Stimulated activated CD4-positive, alpha-beta T cell treated with anti-CD3 and anti-CD28 coated beads, Interleukin-1b, Interleukin-23, amount 100 ng/mL, for 1 hour (primary cell): ENCODE results near the gene M1AP.
"Not testable (repeated sequence)": the region's sequence is repeated elsewhere in the genome, so short reads cannot be mapped to it uniquely, and the experiment has no call there.

Source experiments
- DNase-seq, 2 donors: peaks; one replicate each; pipeline ENCODE4 v3.0.0-alpha.2; 2020; ENCODE audit warnings: low read depth in 2 of 2

M1AP gene

GRCh38 chr2:74564222-74564621 lies 83.9 kb downstream of the M1AP start:
- no peak for DNase-seq

DNA sequence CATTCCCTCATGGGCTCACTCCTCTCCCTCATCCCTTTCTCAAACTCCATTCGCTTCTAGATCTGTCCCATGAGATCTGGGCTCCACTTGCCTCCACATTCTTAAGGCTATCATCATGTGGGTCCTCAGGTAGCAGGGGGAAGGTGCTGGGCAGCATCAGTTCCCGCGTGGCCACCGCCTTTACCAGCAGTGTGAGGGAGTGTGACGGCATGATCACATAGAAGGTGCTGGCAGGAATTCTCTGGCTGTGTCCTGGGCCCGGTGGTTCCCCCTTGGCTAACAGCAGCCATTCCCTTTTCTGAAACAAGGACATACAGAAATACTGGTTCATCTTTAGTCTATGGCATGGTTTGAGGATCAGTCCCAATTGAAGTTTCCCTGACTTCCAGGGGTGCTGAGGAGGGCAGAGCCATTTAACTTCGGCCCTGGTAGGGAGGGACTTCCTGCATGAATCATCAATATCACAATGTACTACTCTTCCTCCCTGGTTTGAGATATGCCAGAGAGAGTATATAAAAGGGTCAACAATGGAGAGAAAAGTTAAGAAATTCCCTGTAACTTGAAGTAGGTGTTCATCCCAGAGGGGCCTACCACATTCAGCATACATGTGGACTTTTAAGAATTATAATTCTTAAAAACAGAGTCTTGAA lies 85.9 kb downstream of the M1AP start:
- no peak for DNase-seq

DNA sequence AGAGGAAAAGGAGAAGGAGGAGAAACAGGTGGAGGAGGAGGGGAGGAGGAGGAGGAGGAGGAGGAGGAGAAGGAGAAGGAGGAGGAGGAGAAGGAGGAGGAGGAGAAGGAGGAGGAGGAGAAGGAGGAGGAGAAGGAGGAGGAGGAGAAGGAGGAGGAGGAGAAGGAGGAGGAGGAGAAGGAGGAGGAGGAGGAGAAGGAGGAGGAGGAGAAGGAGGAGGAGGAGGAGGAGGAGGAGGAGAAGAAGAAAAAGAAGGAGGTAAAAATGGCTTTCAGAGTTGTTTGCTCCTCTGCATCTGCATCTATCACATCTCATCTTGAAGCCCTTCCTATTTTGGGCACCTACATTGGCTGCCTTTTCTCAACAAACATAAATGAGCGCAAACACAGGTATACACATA lies 87.1 kb downstream of the M1AP start:
- DNase-seq: not testable (repeated sequence)

- DNase-seq: no peak
Measured at GRCh38 chr2:74560591-74560990, 87.5 kb downstream of the M1AP start.

DNA sequence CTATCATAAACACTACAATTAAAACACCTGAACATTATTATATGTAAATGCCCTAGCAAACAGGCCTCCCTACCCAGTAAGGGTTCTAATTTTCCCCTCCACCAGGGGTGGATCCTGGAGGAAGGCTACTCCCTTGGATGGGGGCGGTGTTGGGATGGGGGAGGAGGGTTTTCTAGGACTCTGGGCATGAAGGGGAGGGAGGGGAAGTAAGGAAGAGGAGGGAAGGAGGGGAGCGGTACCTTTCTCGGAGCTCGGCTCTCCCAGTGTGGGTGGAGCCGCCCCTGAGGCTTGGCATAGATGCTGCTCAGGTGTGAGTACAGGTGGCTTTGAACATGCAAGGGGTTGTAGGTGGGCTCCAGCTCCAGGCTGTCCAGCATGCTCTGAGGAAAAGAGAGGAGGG lies 88.2 kb downstream of the M1AP start:
- no peak for DNase-seq

- DNase-seq: no peak
Measured at GRCh38 chr2:74558284-74559230, 89.6 kb downstream of the M1AP start.

GRCh38 chr2:74556831-74557370 lies 91.2 kb downstream of the M1AP start:
- no peak for DNase-seq

GRCh38 chr2:74556159-74556558 lies 92.0 kb downstream of the M1AP start:
- DNase-seq: no peak

GRCh38 chr2:74555610-74556103 lies 92.5 kb downstream of the M1AP start:
- DNase-seq: no peak

- no peak for DNase-seq
Measured at GRCh38 chr2:74554820-74555531, 93.2 kb downstream of the M1AP start.

DNA sequence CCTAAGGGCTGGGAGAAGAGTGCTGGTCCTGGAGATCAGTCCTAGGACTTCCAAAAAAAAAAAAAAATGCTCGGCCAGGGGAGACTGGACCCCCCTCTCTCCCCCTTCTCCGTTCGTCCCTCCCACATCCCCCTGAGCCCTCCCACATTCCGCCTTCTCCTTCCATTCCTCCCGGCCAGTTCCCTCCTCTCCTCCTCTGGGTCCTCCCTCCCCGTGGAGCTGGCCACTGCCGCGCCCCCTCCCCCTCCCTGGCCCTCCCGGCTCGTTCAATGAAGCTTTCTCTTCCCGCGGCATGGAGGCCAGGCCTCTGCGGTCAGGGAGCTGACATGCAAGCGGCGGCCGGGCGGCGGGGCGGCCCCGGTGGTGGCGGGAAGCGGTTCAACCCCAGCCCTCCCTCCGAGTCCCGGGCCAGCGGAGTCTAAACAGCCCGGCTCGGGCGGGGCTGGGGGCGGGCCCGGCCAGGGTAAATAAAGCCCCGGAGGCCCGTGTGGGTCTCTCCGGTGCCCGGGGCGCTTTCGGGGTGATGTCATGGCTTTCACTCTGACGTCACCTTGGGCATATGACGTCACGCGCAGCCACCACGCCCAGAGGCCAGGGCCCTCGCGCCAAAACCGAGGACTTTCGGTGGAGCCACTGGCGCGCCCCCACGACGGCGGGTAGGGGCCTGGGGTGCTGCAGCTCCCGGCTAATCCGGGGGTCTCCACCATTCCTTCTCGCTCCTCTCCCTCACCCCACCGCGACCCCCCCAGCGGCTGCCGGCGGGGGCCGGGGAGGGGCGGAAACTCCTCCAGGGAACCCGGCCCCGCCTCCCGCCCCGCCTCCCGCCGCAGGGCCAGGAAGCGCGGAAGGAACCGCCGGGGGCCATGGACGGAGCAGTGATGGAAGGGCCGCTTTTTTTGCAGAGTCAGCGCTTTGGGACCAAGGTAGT lies 94.0 kb downstream of the M1AP start, which contains the start of the genes DOK1 and LOXL3:
Gene DOK1, plus strand, starts transcription at position 829 of the 928 bp plus-strand sequence. Its CDS starts 35 bp downstream, at position 864.
Gene LOXL3, minus strand, starts transcription at position 51 of the 928 bp plus-strand sequence. CDS start 1,308 bp downstream, outside the sequence.
- DNase-seq: peak; percentile 58 to 82

DNA sequence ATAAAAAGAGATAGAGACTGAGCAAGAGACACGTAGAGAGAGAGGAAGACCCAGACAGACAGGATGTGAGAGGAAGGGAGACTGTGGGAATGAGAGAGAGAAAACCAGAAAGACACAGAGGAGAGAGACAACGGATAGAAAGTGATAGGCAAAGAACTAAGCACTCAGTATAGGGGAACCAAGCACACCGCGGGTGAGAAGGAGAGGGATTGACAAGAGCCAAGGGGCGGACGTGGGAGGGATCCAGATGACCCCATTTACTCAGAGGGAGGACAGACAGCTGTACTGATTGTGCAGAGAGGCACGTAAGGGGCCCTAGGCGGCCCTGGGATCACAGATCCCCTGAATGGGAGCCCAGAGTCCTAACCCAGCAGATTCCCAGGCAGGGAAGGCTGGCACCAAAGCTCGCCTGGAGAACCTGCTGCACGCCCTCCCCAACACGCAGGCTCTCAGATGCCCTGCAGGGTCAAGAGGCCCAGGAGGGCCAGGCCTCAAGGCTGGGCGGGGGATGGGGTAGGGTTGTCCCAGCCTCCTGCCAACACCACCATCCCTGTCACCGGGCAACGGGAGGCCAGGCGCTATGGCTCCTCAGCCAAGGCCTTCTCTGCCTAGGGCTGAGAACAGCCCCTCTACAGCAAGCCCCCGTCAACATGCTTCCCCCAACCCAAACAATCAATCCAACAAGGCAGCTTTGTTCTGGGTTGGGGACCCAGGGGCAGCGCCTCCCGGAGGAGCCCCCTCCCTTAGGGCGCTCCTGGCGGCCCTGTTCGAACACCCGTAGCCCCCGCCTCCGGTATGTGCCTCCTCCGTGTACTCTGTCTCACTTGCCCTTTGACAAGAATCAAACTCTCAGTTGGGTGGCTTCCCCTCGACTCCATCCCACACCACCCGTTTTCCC lies 95.0 kb downstream of the M1AP start:
- no peak for DNase-seq

DNA sequence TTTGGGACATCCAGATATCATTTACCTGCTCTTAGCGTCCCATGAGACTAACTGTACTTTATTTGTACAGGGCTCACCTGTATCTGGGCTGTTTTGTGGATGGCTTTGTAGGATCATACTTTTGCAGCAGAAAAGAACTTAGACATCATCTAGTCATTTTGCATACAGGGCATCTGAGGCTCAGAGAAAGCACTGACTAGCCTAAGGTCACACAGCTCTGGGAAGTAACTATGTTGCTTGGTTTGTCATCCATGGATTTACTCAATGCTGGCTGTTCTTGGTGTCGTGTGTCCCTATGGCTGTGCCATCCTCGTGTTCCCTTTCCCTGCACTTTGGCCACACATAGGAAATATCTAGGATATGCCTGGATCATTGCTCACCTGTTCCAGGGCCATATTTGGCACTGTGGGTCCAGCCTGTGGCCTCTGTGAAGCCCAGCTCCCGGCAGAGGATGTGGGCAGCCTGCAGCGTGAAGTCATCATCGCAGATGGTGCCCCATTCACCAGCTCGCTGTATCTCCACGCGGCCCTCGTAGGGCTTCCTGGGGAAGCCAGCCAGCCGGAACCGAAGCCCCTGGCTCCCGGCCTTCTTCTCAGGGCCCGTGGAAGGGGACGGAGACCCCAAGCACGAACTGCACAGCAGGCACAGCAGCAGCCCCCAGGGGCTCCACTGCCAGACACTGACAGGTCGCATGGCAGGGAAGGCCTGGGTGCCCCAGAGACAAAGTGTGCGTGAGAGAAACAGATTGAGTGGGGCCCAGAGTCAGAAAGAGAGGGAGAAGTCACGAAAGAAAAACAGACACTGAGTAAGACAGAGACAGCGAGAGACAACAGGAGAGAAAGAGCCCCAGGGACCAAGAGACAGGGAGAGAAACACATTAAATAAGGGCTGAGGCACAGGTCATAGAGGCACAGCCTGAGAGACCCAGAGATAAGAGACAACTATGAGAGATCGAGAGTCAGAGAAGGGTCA lies 95.9 kb downstream of the M1AP start:
- no peak for DNase-seq

- no peak for DNase-seq
Measured at GRCh38 chr2:74551530-74551929, 96.6 kb downstream of the M1AP start.

DNA sequence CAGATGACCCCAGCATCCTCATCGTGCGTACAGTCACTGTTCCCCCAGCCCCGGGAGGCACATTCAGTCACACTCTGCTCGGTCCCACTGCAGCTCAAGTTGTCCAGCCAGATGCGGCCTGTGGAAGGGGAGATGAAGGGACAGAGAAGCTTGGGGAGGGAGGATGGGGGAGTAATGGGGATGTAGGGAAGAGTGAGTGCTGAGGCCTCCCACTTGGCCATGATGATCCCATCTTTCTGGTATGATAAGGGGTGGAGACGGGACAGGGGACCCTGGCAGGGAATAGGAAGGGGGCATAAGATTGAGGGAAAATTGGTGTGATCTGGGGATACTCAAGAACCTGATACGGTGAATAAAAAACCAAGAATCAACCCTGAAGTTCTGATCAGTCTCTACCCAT lies 97.9 kb downstream of the M1AP start:
- no peak for DNase-seq

GRCh38 chr2:74548900-74549826 lies 99.0 kb downstream of the M1AP start:
- no peak for DNase-seq

DNA sequence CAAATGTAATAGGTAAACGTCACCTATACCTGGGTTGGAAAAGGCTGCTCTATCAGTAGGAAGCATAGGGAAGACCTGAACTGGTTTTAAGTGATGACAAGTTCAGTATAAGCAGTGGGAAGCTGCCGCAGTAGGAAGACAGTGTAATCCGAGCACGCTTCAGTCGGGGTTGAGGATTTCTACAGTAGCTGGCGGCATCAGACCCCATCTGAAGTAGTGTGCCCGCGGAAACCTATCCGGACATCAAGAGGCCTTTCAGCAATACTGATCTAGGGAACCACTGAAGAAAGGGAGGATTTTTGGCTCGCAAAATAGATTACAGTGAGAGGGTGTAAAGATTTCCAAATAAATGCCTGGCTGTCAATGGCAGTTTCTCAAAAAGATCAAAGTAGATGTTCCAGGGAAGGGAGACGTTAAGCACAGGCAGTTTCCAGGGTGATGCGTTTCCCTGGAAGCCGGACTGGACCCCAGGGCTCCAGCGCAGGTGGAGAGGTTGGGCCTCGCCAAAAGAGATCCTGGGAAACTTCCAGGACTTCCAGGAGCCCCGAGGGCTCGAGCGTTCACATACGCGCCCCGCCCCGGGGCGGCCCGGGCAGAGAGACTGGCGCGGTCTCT lies 99.7 kb downstream of the M1AP start:
- DNase-seq: no peak
